Smooth muscle cell (in vitro differentiated cells): ENCODE data around the gene CD8B. TPM values are rescaled to one million over a fixed set of nuclear protein-coding genes. Genes with fewer than 3 reads are reported as not detected.

Experiments
- DNase-seq: peaks from one replicate; lab custom pipeline; 2025; ENCODE audit not compliant: unreplicated experiment; lab: John Stamatoyannopoulos, UW
- H2AFZ ChIP-seq: fragments of 200-600 bp; sonication (generic); 2 replicates; pipeline ENCODE4 v1.6.0; 2016; ENCODE audit warnings: antibody characterized with exemption, low read depth, mild to moderate bottlenecking
- H3F3A ChIP-seq: fragments of 200-600 bp; sonication (generic); 2 replicates; pipeline ENCODE4 v1.6.0; 2017; ENCODE audit warnings: antibody characterized with exemption, low read depth
- H3K27ac ChIP-seq: fragments of 200-600 bp; sonication (generic); 2 replicates; pipeline ENCODE4 v1.5.1; 2016; ENCODE audit warnings: low read depth, mild to moderate bottlenecking
- H3K27me3 ChIP-seq: fragments of 200-600 bp; sonication (generic); 2 replicates; pipeline ENCODE4 v1.6.1; 2016; ENCODE audit warnings: low read depth, mild to moderate bottlenecking
- H3K36me3 ChIP-seq: fragments of 200-600 bp; sonication (generic); 2 replicates; pipeline ENCODE4 v1.5.1; 2016; ENCODE audit warnings: low read depth
- H3K4me1 ChIP-seq: fragments of 200-600 bp; sonication (generic); 2 replicates; pipeline ENCODE4 v1.5.1; 2016; ENCODE audit warnings: low read depth
- H3K4me2 ChIP-seq: fragments of 200-600 bp; sonication (generic); 2 replicates; pipeline ENCODE4 v1.6.0; 2016; ENCODE audit warnings: mild to moderate bottlenecking
- H3K4me3 ChIP-seq: fragments of 200-600 bp; sonication (generic); 2 replicates; pipeline ENCODE4 v1.5.1; 2016; ENCODE audit warnings: mild to moderate bottlenecking
- H3K79me2 ChIP-seq: fragments of 200-600 bp; sonication (generic); 2 replicates; pipeline ENCODE4 v1.6.0; 2016; ENCODE audit warnings: low read depth, mild to moderate bottlenecking
- H3K9ac ChIP-seq: fragments of 200-600 bp; sonication (generic); 2 replicates; pipeline ENCODE4 v1.6.0; 2016; ENCODE audit warnings: low read depth
- H3K9me3 ChIP-seq: fragments of 200-600 bp; sonication (generic); replicated peaks from 2 replicates; pipeline ENCODE4 v1.5.1; 2016; ENCODE audit warnings: low read depth
- H4K20me1 ChIP-seq: fragments of 200-600 bp; sonication (generic); 2 replicates; pipeline ENCODE4 v1.6.0; 2016; ENCODE audit warnings: low read depth
- CTCF ChIP-seq: fragments of 200-600 bp; sonication (generic); IDR thresholded peaks from 2 replicates; pipeline ENCODE4 v1.5.1; 2017; ENCODE audit warnings: borderline replicate concordance, mild to moderate bottlenecking, antibody characterized with exemption; ENCODE audit not compliant: insufficient read depth, poor library complexity, severe bottlenecking
- WGBS: methylation state at CpG from one replicate; pipeline ENCODE4 v1.1.7; 2016; ENCODE audit warnings: low lambda C conversion rate; 5-methylcytosine and 5-hydroxymethylcytosine counted together
- polyA plus RNA-seq: library from polyadenylated mRNA; unstranded; fragments of >200 nt; fragmentation: Nextera tagmentation; extraction: Ambion mirVana; gene quantifications from 2 replicates; pipeline ENCODE4 v1.2.1, GENCODE V29; 2016
- total RNA-seq: library from RNA; depleted of rRNA; stranded (reverse); fragments of >200 nt; gene quantifications from 2 replicates; pipeline ENCODE4 v1.2.3, GENCODE V29; 2014

CD8B gene
- total and polyA plus RNA-seq, 2 experiments from 2014 or later: not detected

- no peak overlapping the region for H3K9ac ChIP-seq
- no peak for DNase-seq
- 11% methylated on average over 61 of the region's 64 CpGs for WGBS
- no peaks in the 10 kb centered on the region for H3K79me2 ChIP-seq
- H2AFZ ChIP-seq: no peak overlapping the region
- H3K27me3 ChIP-seq: peaks cover 95% of the 10 kb centered on the region
- no peaks in the 10 kb centered on the region for H4K20me1 ChIP-seq
- no peaks in the 10 kb centered on the region for H3K36me3 ChIP-seq
- H3K4me1 ChIP-seq: peaks cover 16% of the 10 kb centered on the region
- H3K4me2 ChIP-seq: peak overlapping the region; percentile 31
- H3K4me3 ChIP-seq: no peak overlapping the region
- no peak for TF ChIP-seq CTCF
- no peaks in the 10 kb centered on the region for H3F3A ChIP-seq
- H3K27ac ChIP-seq: no peak overlapping the region
- H3K9me3 ChIP-seq: no peaks in the 10 kb centered on the region
Measured at GRCh38 chr2:86788881-86789686, 72.6 kb downstream of the CD8B start.

DNA sequence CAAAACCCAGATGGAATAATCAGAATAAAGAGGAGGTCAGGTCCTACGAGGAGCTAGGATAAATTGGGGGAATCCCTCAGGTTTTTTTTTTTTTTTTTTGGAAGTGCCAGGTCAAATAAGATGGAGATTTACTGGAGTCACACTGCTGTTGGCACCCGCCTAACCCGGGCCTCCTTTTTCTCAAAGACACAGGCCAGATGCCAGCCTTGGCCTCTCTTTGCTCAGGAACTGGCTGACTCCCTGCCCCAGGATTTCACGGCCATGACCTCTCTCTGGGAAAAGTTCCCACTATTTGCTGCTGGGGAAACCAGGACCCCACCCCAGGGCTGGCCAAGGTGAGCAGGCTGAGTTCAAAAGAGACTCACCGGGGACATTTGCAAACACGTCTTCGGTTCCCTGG is 73.5 kb downstream of the CD8B start:
- Histone ChIP-seq H3K36me3 (no peaks in the 10 kb centered on the region), H3K4me2 (no peak overlapping the region), H3F3A (no peaks in the 10 kb centered on the region), H3K27me3 (peaks cover 89% of the 10 kb centered on the region), H3K9me3 (no peaks in the 10 kb centered on the region), H2AFZ (no peak overlapping the region), H3K9ac (no peak overlapping the region), H3K4me3 (no peak overlapping the region), H4K20me1 (no peaks in the 10 kb centered on the region), H3K79me2 (no peaks in the 10 kb centered on the region), H3K4me1 (peaks cover 16% of the 10 kb centered on the region), H3K27ac (no peak overlapping the region)
- no peak for TF ChIP-seq CTCF
- no peak for DNase-seq
- WGBS: 80% methylated on average over 7 of the region's 7 CpGs

GRCh38 chr2:86787736-86788135 is 74.0 kb downstream of the CD8B start:
- no peaks in the 10 kb centered on the region for H4K20me1 ChIP-seq
- peaks cover 85% of the 10 kb centered on the region for H3K27me3 ChIP-seq
- no peak overlapping the region for H3K9ac ChIP-seq
- no peak overlapping the region for H2AFZ ChIP-seq
- H3K4me3 ChIP-seq: no peak overlapping the region
- no peaks in the 10 kb centered on the region for H3K36me3 ChIP-seq
- DNase-seq: no peak
- H3K79me2 ChIP-seq: no peaks in the 10 kb centered on the region
- peaks cover 16% of the 10 kb centered on the region for H3K4me1 ChIP-seq
- TF ChIP-seq CTCF: no peak
- H3K9me3 ChIP-seq: no peaks in the 10 kb centered on the region
- H3F3A ChIP-seq: no peaks in the 10 kb centered on the region
- 65% methylated on average over 2 of the region's 2 CpGs for WGBS
- no peak overlapping the region for H3K4me2 ChIP-seq
- H3K27ac ChIP-seq: no peak overlapping the region
